Neural cell (in vitro differentiated cells): ENCODE measurements around the gene STOM.

ENCODE experiments used
- CTCF ChIP-seq: fragments of 450-650 bp; IDR thresholded peaks from 2 replicates; pipeline ENCODE4 v1.5.1; 2014; ENCODE audit warnings: antibody characterized with exemption, mild to moderate bottlenecking, moderate library complexity; ENCODE audit not compliant: poor library complexity, severe bottlenecking
- EP300 ChIP-seq: fragments of 450-650 bp; conservative IDR thresholded peaks from 2 replicates; pipeline ENCODE4 v1.6.1; 2014; ENCODE audit warnings: antibody characterized with exemption, mild to moderate bottlenecking, moderate library complexity; ENCODE audit not compliant: poor library complexity, severe bottlenecking
- EZH2 ChIP-seq: fragments of 200-600, 300-800 bp; shearing (Covaris generic), sonication (generic); IDR thresholded peaks from 2 replicates; pipeline ENCODE4 v1.6.1; 2014; ENCODE audit warnings: antibody characterized with exemption, low read length, borderline replicate concordance, mild to moderate bottlenecking; ENCODE audit not compliant: insufficient read depth, poor library complexity, severe bottlenecking
- MXI1 ChIP-seq: fragments of 450-650 bp; conservative IDR thresholded peaks from 2 replicates; pipeline ENCODE4 v1.6.1; 2014; ENCODE audit warnings: antibody characterized with exemption, mild to moderate bottlenecking; ENCODE audit not compliant: poor library complexity, severe bottlenecking
- RAD21 ChIP-seq: fragments of 450-650 bp; conservative IDR thresholded peaks from 2 replicates; pipeline ENCODE4 v1.6.1; 2014; ENCODE audit warnings: antibody characterized with exemption, mild to moderate bottlenecking, moderate library complexity
- SMC3 ChIP-seq: fragments of 450-650 bp; conservative IDR thresholded peaks from 2 replicates; pipeline ENCODE4 v1.6.1; 2014; ENCODE audit warnings: antibody characterized with exemption, mild to moderate bottlenecking, moderate library complexity; ENCODE audit not compliant: poor library complexity

GRCh38 chr9:121310571-121310970 lies 59.5 kb downstream of the STOM start:
- TF ChIP-seq CTCF (no peak), EP300 (no peak), EZH2 (no peak), RAD21 (no peak), SMC3 (no peak), MXI1 (no peak)
